Islet of Langerhans (tissue), 1 donor: ENCODE results near the gene MYH13.

Experiments
- FAIRE-seq: peaks from one replicate; lab custom pipeline; 2011; peaks lifted over from hg19 to GRCh38; lab: Jason Lieb, UNC

The MYH13 gene

DNA sequence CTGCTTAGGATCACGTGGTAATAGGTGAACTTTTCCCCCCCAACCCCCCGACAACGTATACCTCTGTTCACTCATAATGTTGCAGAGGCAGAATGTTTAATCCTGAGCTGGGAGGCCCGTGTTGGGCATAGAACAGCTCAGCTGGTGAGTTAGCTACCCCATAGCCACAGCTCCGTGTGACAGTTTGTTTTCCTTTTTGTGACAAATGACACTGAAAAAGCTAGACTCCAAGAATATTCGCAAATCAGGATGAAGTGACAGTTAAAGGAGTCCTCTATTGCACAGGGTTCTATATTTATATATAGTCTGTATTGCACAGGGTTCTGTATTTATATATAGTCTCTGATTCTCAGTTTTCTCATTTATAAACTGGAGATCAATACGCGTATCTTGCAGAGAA lies 33.8 kb downstream of the MYH13 start:
- FAIRE-seq, result no peak

DNA sequence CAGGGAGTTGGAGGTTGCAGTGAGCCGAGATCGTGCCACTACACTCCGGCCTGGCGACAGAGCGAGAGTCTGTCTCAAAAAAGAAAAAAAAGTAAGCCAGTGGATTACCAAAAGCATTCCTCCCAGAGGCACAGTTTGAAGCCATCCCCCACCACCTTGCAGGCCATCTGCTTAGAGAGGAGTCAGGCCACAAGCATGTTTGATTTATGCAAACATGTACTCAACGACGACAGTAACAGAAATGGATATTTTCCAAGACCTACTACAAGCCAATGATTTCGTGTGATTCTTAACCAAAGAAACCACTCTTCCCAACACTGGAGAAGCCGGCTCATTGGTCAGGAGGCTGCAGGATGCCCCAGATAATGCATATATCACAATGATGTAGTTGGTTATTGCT lies 34.8 kb downstream of the MYH13 start:
- FAIRE-seq, result no peak

DNA sequence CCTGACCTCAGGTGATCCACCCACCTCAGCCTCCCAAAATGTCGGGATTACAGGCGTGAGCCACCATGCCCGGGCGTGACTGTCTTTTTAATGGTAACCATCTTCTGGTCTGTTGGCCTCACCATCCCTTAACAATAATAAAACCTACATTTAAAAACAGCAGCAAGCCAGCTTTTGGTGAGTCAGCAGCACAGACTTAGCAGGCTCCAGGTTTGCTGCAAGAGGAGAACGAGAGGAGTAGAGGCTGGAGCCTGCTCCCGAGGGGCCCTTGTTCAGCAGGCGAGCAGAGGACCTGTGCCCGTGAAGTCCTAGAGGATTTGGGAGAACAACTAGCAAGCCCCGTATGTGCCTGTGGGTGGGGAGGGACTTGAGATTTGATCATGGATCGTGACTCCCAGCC lies 35.7 kb downstream of the MYH13 start:
- no peak for FAIRE-seq

DNA sequence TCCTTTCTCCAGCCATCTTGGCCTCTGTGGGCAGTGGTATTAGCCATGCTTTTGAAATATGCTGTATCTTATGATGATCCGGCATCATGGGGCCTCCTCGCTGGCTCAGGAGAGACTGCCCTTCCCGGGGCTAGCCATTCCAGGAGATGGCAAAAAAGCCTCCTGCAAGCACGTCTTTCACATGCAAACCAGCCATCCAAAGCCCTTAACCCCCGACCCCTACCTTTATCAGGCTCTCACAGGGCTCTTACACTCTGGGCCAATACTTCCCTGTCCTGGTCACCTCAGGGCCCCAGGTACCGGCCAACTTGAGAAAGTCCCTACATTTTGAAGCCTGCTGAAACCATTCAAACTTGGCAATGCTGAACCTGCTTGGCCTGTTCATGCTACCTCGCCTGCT lies 36.4 kb downstream of the MYH13 start:
- no peak for FAIRE-seq

DNA sequence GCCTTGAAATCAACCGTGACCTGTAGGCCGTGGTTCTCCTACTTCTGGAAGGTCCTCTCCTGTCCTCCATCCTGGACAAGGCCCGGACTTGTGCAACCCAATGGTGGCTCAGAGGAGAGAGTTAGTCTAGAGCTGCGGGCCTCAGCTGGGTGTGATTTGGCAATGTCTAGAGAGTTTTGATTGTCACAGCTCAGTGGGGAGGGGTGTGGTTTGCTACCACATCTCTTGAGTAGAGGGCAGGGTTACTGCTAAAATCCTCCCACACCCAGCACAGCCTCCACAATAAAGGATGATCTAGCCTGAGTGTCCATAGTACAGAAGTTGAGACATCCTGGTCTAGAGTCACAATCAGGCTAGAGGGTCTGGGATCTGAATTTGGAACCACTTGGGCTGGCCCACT lies 40.3 kb downstream of the MYH13 start:
- FAIRE-seq, result no peak

DNA sequence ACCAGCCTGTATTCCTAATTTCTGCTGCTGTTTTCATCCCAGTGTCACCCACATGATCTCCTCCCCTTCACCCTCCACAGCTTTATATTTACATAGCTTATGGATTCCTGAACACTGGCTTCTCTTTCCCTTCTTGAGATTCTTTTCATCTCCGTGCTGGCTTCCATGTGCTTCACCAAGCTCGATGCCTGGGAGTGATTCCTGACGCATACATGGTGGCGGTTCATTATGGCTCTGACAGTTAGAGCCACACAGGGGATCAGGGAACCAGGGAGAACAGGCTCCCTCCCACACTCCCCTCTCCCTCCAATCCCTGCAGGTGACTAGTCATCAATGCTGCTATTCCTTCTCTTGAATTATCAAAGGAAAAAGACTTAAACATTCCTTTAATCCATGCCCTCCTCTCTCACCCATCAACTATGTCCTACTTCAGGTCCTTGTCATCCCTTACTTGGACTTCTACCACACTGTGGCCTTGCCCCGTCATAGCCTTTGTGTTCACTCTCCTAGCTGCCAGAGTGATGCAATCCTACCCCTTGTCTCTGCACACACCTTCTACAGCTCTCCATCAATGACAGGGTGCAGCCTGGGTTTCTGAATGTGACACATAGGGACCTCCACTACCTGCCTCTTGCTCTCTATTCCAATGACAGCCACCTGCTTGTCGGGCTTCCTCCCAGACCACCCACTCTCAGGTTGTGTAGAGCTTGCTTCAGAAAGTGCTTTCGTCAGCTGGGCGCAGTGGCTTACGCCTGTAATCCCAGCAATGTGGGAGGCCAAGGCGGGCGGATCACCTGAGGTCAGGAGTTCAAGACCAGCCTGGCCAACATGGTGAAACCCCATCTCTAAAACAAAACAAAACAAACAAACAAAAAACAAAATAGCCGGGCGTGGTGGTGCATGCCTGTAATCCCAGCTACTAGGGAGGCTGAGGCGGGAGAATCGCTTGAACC lies 43.6 kb downstream of the MYH13 start:
- FAIRE-seq, result no peak

DNA sequence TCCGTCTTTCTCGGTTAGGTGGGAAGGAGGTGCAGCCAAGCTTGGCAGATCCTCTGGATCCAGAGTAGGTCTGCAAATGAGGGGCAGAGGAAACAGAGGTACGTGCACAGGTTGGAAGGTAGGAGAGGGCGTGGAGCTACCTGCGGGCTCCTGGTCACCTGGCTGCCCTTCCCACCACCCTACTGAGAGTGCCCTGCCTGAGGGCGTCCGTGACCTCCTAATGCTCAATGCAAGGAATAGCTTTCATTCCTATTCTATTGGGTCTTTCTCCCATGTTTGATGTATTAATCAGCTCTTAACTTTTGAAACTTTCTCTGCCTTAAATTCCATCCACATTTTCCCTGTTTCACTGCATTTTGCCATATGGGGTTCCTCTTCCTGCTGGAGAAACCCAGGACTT lies 44.6 kb downstream of the MYH13 start:
- FAIRE-seq, result no peak

DNA sequence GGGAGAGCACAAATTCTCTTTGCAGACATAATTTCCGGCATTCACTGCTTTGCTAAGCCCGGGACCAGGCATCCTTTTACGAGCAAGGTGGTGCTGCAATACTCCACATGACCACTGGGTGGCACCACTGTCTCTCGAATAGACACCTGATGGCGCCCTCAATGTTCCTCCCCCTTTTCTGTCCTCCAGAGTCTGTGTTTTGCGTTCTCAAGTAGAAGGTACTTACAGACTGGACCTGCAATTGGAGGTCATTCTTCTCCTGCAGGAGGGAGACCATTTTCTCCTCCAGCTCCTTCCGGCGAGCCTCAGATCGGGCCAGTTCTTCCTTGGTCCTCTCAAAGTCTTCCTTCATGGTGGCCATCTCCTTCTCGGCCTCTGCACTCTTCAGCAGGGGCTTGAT lies 45.2 kb downstream of the MYH13 start:
- FAIRE-seq, result no peak

DNA sequence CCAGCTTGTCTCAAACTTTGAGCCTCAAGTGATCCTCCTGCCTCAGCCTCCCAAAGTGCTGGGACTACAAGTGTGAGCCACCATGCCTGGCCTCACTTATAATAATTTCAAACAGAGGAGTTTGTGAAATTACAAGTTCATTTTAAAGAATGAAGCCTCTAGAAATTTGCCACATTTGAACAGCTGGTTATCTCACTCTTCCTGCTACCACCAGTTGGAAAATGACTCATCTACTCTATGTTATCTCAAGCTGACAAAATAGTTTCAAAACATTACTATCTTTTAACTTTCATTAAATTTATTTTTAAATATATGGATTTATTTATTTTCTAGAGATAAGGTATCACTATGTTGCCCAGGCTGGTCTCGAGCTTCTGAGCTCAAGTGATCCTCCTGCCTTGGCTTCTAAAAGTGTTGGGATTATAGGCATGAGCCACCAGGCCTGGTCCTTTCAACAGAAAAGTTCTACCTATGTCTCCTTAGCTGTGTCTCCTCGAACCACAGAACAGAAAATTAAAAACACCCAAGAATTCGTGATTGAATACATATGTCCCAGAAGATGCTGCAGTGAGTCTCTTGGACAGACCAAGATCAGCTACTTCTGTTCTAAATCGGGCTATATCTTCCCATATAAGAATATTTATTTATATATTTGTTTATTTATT lies 47.6 kb downstream of the MYH13 start:
- FAIRE-seq, result no peak

DNA sequence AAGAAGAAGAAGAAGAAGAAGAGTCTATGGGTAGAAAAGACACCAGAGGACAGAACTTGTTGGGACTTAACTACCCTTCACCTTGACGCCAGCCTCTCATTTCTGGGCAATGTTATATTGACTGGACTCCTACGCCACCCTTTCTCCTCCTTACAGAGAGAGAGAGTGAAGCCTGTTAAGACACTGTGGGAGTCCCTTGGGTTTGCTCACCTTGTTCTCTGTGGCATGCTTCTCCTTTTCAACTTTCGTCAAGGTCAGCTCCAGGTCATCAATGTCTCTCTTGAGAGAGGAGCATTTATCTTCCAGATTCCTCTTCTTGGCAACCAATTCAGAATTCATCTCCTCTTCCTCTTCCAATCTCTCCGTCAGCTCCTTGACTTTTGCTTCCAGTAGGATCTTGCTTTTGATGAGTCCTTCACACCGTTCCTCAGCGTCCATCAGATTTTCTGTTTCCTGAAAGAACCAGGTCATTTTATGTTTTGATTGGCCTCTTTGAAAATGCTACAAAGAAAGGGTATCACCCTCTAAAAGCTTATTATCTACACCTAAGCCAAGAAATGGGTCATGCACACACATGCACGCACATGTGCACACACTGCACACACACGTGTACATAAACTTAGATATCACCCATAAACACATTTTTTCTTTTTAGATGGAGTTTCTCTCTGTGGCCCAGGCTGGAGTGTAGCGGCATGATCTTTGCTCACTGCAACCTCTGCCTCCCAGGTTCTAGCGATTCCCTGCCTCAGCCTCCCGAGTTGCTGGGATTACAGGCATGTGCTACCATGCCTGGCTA lies 48.8 kb downstream of the MYH13 start:
- no peak for FAIRE-seq

DNA sequence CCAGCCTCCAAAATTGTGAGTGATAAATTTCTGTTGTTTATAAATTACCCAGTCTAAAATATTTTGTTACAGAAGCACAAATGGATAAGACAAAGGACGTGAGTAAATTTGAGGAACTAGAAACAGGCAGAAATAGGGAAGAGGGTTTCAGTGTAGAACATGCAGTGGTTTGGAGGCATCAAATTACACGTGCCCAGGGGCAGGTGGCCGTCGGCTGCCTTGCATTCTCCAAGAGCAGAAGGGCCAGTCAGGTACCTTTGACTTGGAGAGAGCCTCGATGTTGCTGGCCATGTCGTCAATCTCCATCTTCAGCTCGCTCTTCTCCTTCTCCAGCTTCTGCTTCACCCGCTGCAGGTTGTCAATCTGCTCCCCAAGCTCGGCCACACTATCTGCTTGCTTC lies 54.3 kb downstream of the MYH13 start:
- no peak for FAIRE-seq

DNA sequence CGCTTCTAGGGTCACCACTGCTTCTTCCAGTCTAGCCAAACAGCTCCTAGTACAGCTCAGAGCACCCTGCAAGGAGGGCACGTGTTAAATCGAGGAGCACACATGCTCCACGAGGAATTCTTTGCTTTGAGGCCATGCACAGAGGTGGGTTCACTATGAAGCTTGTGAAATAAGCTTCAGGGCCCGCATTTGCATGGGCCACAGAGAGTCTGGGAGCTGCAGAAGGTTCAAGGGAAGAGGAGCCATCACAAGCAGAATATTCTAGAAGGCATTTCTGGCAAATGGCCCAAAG lies 55.3 kb downstream of the MYH13 start:
- no peak for FAIRE-seq

DNA sequence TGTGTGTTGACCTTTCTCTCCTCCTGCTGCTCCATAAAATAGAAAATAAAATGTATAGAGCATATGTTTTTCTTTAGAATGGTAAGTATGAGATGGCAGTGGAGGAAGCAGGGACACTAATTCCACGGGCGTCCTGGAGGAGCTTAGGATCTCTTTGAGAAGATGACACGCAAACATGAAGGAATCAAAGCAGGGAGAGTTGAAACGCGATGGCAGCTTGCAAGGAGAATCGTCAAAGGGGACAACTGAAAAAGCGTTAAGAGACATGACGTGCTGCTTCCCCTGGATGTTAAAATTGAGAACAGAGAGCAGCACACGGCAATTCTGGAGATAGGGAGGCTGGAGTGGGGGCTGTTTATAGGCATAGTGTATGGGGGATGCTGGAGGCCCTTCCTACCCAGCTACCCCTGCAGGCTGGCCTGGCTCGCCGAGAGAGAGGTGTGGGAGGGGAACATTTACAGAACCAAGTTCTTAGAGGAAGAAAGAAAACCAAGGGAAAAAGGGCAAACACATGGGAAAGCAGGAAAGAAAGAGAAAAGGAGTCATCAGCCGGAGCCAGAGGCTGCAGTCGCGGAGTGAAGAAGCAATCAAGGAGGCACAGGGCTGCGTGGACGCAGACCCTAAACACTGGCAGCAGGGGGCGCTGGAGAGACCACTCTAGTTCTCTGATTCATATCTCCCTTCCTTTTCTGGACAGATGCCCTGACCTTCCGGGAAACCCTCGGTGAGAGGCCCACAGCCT lies 55.8 kb downstream of the MYH13 start:
- FAIRE-seq, result no peak

DNA sequence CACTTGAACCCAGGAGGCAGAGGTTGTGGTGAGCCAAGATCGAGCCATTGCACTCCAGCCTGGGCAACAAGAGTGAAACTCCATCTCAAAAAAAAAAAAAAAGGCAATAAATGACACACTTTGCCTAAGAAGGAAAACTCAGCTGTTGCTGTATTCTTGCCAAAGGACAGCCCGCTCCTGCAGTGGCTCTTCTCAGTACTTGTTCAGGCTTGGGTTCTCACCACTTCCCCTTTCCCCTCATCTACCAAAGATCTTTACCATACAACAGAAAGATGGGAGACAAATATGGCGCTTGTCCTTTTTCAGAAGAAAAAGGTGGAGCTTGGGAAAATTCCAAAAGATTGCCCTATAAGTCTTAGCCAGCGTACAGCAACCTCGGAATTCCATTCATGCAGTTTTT lies 58.5 kb downstream of the MYH13 start:
- no peak for FAIRE-seq

DNA sequence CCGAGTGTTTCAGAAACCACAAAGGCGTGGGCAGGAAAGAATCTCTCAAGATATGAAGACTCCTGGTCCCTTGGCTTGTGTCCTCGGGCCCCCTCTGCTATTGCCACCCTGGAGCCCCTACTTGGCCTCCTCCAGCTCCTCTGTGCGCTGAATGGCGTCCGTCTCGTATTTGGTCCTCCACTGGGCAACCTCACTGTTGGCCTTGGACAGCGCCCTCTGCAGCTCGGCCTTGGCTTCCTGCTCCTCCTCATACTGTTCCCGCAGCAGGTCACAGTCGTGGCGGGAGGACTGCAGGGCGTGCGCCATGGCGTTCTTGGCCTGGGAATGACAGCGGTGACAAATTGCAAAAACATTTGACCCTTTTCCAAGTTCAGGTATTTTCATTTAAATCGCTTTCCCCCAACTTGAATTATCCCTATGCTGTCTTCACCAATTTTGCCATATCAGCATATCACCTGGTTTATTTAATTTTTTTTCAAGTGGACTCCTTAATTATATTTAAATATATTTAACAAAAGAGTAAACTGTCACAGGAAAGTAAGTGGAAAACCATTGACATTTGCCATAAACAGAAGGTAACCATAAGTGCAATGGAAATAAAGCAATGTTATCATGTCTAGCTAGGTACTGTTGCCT lies 59.7 kb downstream of the MYH13 start:
- FAIRE-seq, result no peak

DNA sequence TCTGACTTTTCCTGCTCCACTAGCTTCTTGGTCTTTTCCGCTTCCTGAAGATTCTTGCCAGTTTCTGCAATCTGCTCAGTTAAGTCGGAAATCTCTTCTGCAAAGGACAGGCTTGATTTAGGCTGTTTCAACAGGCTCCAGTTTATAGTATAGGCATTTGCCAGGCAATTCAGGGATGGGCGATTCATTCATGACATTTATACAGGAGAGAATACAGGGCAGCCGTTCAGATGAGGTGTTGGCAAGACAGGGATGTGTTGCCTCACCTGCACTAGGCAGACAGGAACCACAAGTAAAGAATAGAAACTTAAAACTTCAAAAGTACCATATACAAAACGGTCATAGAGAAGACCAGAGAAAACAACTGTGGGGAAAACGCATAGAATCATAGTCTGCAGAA lies 61.7 kb downstream of the MYH13 start:
- no peak for FAIRE-seq

DNA sequence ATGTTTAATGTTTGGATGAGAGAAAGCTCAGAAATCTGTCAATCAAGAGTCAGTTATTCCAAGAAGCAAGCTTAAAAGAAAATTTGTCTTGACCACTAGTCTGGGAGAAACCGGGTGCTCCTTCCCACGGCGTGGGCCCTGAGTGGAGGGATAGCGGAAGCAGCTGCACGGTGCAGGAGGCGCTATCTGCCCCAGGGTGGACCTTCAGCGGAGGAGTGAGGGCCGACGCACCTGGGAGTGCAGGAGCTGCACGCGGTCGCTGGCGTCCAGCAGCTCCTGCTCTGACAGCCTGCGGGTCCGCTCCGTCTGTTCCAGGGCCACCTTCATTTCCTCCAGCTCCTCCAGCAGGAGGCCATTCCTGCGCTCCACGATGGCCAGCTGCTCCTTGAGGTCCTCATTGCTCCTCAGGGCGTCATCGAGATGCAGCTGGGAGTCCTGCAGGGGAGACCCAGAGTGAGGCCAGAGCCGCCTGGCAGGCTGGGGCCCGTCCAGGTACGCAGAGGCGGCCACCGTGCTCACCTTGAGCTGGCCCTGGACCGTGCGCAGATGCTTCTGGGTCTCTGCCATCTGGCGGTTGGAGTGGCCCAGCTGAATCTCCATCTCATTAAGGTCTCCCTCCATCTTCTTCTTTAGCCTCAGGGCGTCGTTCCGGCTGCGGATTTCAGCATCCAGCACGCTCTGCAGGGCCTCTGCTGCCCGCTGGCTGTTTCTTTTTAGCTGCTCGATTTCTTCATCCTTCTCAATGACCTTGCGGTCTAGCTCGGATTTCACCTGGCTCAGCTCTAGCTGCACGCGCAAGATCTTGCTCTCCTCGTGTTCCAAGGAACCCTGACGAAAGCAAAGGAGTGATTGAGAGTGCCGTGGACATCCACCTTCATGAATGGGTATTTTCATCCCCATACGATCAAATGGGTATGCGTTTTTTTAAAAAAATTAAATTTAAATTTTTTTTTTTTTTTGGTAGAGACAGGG lies 63.5 kb downstream of the MYH13 start:
- no peak for FAIRE-seq

DNA sequence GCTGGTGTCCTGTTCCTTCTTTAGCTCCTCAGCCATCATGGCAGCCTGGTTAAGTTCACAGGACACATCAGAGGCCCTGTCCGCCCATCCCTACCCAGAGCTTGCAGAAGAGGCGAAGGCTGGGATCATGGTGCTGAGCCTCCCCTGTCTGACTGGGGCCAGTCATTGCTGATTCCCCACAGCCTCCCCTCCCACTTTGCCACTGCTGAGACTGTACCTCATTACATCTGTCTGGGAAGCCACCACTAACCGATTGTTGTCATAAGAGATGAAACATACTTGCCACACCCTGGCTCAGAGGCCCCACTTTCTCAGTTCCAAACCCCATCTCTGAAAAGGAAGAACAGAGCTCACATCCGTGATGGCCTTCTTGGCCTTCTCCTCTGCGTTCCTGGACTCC lies 66.2 kb downstream of the MYH13 start:
- no peak for FAIRE-seq

DNA sequence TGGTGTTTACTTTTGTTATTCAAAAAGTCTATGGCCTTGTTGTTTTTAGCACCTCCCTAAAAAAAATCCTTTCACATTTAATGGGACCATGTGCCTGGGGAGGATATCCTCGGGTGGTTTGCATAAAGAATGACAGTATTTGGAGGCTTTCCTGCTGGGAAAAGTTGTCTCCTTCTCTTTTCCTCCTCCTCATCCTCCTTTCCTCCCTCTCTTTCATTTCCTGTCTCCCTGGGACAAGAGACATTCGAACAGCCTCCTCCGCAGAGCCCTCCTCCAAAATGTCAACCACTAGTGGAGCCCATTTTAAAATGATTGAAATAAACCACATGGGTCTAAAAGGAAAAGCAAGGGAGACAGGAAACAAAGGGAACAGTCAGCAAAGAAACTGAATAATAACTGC lies 67.4 kb downstream of the MYH13 start:
- FAIRE-seq, result no peak

DNA sequence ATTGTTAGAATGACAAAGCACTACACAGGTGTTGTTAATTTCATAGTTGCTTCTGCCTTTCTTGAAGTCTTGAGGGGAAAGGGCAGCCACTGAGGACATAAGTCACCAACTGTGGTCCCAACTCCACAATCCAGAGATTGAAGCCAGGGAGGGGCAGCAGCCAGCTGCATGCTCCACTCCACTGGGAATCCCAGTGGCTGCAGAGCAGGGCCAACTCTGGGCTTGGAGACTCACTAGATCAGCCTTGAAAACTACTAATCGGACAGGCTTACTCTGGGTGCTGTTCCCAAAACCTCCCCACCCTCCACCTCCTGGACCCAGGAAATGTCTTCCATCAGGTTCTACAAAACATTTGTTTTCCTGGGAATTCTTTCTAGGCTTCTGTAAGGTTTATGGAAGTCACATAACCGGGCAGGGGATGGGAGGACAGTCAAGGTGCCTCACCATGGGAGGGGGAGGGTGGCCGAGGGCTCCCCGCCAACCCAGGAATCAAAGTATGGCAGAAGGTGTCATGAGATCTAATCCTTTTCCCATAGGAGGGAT lies 68.0 kb downstream of the MYH13 start:
- no peak for FAIRE-seq

DNA sequence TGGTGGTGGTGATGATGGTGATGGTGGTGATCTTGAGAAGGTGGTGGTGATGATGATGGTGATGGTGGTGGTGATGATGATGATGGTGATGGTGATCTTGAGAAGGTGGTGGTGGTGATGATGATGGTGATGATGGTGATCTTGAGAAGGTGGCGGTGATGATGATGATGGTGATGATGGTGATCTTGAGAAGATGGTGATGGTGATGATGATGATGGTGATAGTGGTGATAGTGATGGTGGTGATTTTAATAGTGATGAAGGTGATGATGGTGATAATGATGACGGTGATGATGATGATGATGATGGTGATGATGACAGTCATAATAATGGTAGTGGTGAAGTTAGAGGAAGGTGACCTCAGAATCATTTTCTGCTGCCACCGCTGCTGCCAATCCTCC lies 75.1 kb downstream of the MYH13 start:
- no peak for FAIRE-seq
